NT2/D1 (cell line): ENCODE data around the gene C4B.
"Not testable (repeated sequence)": the region's sequence is repeated elsewhere in the genome, so short reads cannot be mapped to it uniquely, and the experiment has no call there.

Source experiments
- SUZ12 ChIP-seq: IDR thresholded peaks from 2 replicates; pipeline ENCODE4 v1.6.1; 2011; ENCODE audit not compliant: insufficient read length, insufficient read depth; ENCODE audit errors: extremely low read depth
- YY1 ChIP-seq: IDR thresholded peaks from 2 replicates; pipeline ENCODE4 v1.6.1; 2011; ENCODE audit not compliant: insufficient read length, insufficient read depth
- ZNF274 ChIP-seq: IDR thresholded peaks from 2 replicates; pipeline ENCODE4 v1.6.1; 2011; ENCODE audit warnings: mild to moderate bottlenecking, low read depth, low read length

GRCh38 chr6:32005991-32006529 lies 8.5 kb upstream of the C4B start:
- TF ChIP-seq ZNF274, YY1, SUZ12: not testable (repeated sequence)
